ENCODE measurements around the gene BRSK2.
"Not testable (repeated sequence)": the region's sequence is repeated elsewhere in the genome, so short reads cannot be mapped to it uniquely, and the experiment has no call there.

BRSK2 gene

GRCh38 chr11:1356478-1356960 is 33.2 kb upstream of the BRSK2 start:
- TF ChIP-seq CTCF (IDR thresholded peaks at IDR 0.05; ENCODE audit: low read depth, low read length): no peak
- H3K4me3 ChIP-seq (ENCODE audit: low read depth, low read length): no peak overlapping the region
- in situ Hi-C loops (cut with HindIII; ENCODE audit: low sequenced_read_pairs): no loop called here
- DNase-seq (ENCODE audit: low read depth, low spot score): no peak

- DNase-seq (ENCODE audit: low read depth, low spot score): no peak
- no peak overlapping the region for H3K4me3 ChIP-seq (ENCODE audit: low read depth, low read length)
- in situ Hi-C loops (cut with HindIII; ENCODE audit: low sequenced_read_pairs): no loop called here
- no peak for TF ChIP-seq CTCF (IDR thresholded peaks at IDR 0.05; ENCODE audit: low read depth, low read length)
Observed at GRCh38 chr11:1358286-1358685, 31.4 kb upstream of the BRSK2 start.

- H3K4me3 ChIP-seq (ENCODE audit: low read depth, low read length); DNase-seq (ENCODE audit: low read depth, low spot score); in situ Hi-C loops (cut with HindIII; ENCODE audit: low sequenced_read_pairs): not testable (repeated sequence)
Observed at GRCh38 chr11:1358931-1359330, 30.8 kb upstream of the BRSK2 start.

- no peak overlapping the region for H3K4me3 ChIP-seq (ENCODE audit: low read depth, low read length)
- in situ Hi-C loops (cut with HindIII; ENCODE audit: low sequenced_read_pairs): no loop called here
- DNase-seq (ENCODE audit: low read depth, low spot score): no peak
- no peak for TF ChIP-seq CTCF (IDR thresholded peaks at IDR 0.05; ENCODE audit: low read depth, low read length)
Observed at GRCh38 chr11:1359556-1359955, 30.2 kb upstream of the BRSK2 start.

GRCh38 chr11:1360181-1360834 is 29.4 kb upstream of the BRSK2 start:
- no peak for TF ChIP-seq CTCF (IDR thresholded peaks at IDR 0.05; ENCODE audit: low read depth, low read length)
- H3K4me3 ChIP-seq (ENCODE audit: low read depth, low read length): no peak overlapping the region
- in situ Hi-C loops (cut with HindIII; ENCODE audit: low sequenced_read_pairs): no loop called here
- no peak for DNase-seq (ENCODE audit: low read depth, low spot score)

- in situ Hi-C loops (cut with HindIII; ENCODE audit: low sequenced_read_pairs): no loop called here
- no peak overlapping the region for H3K4me3 ChIP-seq (ENCODE audit: low read depth, low read length)
- TF ChIP-seq CTCF (IDR thresholded peaks at IDR 0.05; ENCODE audit: low read depth, low read length): no peak
- DNase-seq (ENCODE audit: low read depth, low spot score): no peak
Observed at GRCh38 chr11:1360835-1361357, 28.8 kb upstream of the BRSK2 start.

GRCh38 chr11:1361882-1362281 is 27.9 kb upstream of the BRSK2 start:
- in situ Hi-C loops (cut with HindIII; ENCODE audit: low sequenced_read_pairs): no loop called here
- no peak for TF ChIP-seq CTCF (IDR thresholded peaks at IDR 0.05; ENCODE audit: low read depth, low read length)
- no peak for DNase-seq (ENCODE audit: low read depth, low spot score)
- H3K4me3 ChIP-seq (ENCODE audit: low read depth, low read length): no peak overlapping the region
